Endothelial cell of umbilical vein (primary cell): ENCODE data around the gene INTS2. TPM values are rescaled to one million over a fixed set of nuclear protein-coding genes. Genes with fewer than 3 reads are reported as not detected.
"Not testable (repeated sequence)": the region's sequence is repeated elsewhere in the genome, so short reads cannot be mapped to it uniquely, and the experiment has no call there.

Source experiments
- BruUV-seq: library from RNA; stranded (reverse); fragments of 400-500 nt; replicated peaks from 2 replicates; lab custom pipeline; 2021; lab: Mats Ljungman, UMichigan
- CTCF ChIA-PET: fragments of 300-600, 350-600 bp; sonication (Branson Sonifier 250); formaldehyde crosslinking; loops from one replicate; lab custom pipeline; 2021; ENCODE audit warnings: antibody characterized with exemption, inconsistent platforms; lab: Charles Lee
- POLR2A ChIA-PET: fragments of 300-600, 350-600 bp; sonication (Branson Sonifier 250); formaldehyde crosslinking; loops from one replicate; lab custom pipeline; 2021; ENCODE audit warnings: antibody characterized with exemption, inconsistent platforms; lab: Charles Lee
- DNase-seq: peaks from one replicate; pipeline ENCODE4 v3.0.0-alpha.2; 2011; ENCODE audit warnings: low read depth, low spot score
- FAIRE-seq: peaks from 2 replicates; lab custom pipeline; 2011; peaks lifted over from hg19 to GRCh38; lab: Jason Lieb, UNC
- H2AFZ ChIP-seq: 2 replicates; pipeline ENCODE4 v1.6.0; 2012; ENCODE audit warnings: low read depth, low read length, control low read depth, inconsistent platforms
- H3K27ac ChIP-seq: 2 replicates; pipeline ENCODE4 v1.5.1; 2011; ENCODE audit warnings: low read depth, mild to moderate bottlenecking, control low read depth, low read length, moderate library complexity; ENCODE audit not compliant: insufficient read depth
- H3K27me3 ChIP-seq, 2 experiments: 2 replicates each; pipeline versions ENCODE4 v1.6.0 to v1.6.1; 2011; ENCODE audit warnings: low read length in 2 of 2, mixed read lengths in 1 of 2; ENCODE audit not compliant: control insufficient read depth in 2 of 2, insufficient read depth in 2 of 2
- H3K36me3 ChIP-seq, 2 experiments: 2 replicates in 1 of 2; 3 replicates in 1 of 2; pipeline ENCODE4 v1.5.1; 2011; ENCODE audit warnings: low read length in 2 of 2, mild to moderate bottlenecking in 1 of 2, moderate library complexity in 1 of 2; ENCODE audit not compliant: control insufficient read depth in 2 of 2, insufficient read depth in 2 of 2; ENCODE audit errors: extremely low read depth in 1 of 2
- H3K4me1 ChIP-seq: 3 replicates; pipeline ENCODE4 v1.5.1; 2011; ENCODE audit warnings: mild to moderate bottlenecking, low read length; ENCODE audit not compliant: control insufficient read depth, insufficient read depth; ENCODE audit errors: extremely low read depth
- H3K4me2 ChIP-seq: 2 replicates; pipeline ENCODE4 v1.6.1; 2011; ENCODE audit warnings: low read length, control low read depth, mixed read lengths; ENCODE audit not compliant: insufficient read depth
- H3K4me3 ChIP-seq, 3 experiments: fragments of 200-600 bp in 1 of 3; sonication (generic), shearing (Covaris generic) in 1 of 3; replicated peaks in 1 of 3; 2 replicates each; pipeline ENCODE4 v1.5.1; 2011 to 2016; ENCODE audit warnings: control low read depth in 3 of 3, low read length in 3 of 3, mild to moderate bottlenecking in 2 of 3, inconsistent platforms in 1 of 3, low read depth in 1 of 3, moderate library complexity in 1 of 3; ENCODE audit not compliant: insufficient read depth in 1 of 3
- H3K79me2 ChIP-seq: 2 replicates; pipeline ENCODE4 v1.6.0; 2012; ENCODE audit warnings: low read length, inconsistent platforms; ENCODE audit not compliant: control insufficient read depth, insufficient read depth
- H3K9ac ChIP-seq: replicated peaks from 2 replicates; pipeline ENCODE3; 2011; ENCODE audit warnings: low read length, control low read depth; ENCODE audit not compliant: insufficient read depth; ENCODE audit errors: extremely low read depth
- H3K9me1 ChIP-seq: replicated peaks from 3 replicates; pipeline ENCODE4 v1.6.0; 2011; ENCODE audit warnings: mild to moderate bottlenecking, low read length; ENCODE audit not compliant: control insufficient read depth, insufficient read depth; ENCODE audit errors: extremely low read depth
- H3K9me3 ChIP-seq: replicated peaks from 2 replicates; pipeline ENCODE4 v1.5.1; 2012; ENCODE audit warnings: low read length, inconsistent platforms; ENCODE audit not compliant: control insufficient read depth, insufficient read depth
- H4K20me1 ChIP-seq: replicated peaks from 2 replicates; pipeline ENCODE3; 2011; ENCODE audit warnings: mild to moderate bottlenecking, low read length; ENCODE audit not compliant: control insufficient read depth, insufficient read depth; ENCODE audit errors: extremely low read depth
- EZH2 ChIP-seq: IDR thresholded peaks from 2 replicates; pipeline ENCODE4 v1.6.1; 2012; ENCODE audit warnings: borderline replicate concordance, low read depth, mild to moderate bottlenecking, moderate library complexity, low read length, inconsistent platforms; ENCODE audit not compliant: severe bottlenecking
- FOS ChIP-seq: IDR thresholded peaks from 2 replicates; pipeline ENCODE4 v1.6.1; 2011; ENCODE audit warnings: mild to moderate bottlenecking, low read length, moderate library complexity, borderline replicate concordance; ENCODE audit not compliant: insufficient read depth
- GATA2 ChIP-seq: IDR thresholded peaks from 2 replicates; pipeline ENCODE4 v1.7.0; 2011; ENCODE audit warnings: low read depth, mild to moderate bottlenecking, moderate library complexity, mixed read lengths, low read length; ENCODE audit not compliant: insufficient read length, insufficient read depth
- JUN ChIP-seq: IDR thresholded peaks from 2 replicates; pipeline ENCODE4 v1.6.1; 2011; ENCODE audit warnings: borderline replicate concordance, low read depth; ENCODE audit not compliant: insufficient read length, insufficient read depth
- MYC ChIP-seq: IDR thresholded peaks from one replicate; pipeline ENCODE4 v1.6.1; 2011; ENCODE audit warnings: mild to moderate bottlenecking, low read depth, low read length
- POLR2A ChIP-seq: IDR thresholded peaks from 2 replicates; pipeline ENCODE4 v1.6.1; 2012; ENCODE audit warnings: low read depth, mild to moderate bottlenecking, control low read depth, low read length
- POLR2AphosphoS5 ChIP-seq: IDR thresholded peaks from 2 replicates; pipeline ENCODE4 v1.6.1; 2012; ENCODE audit warnings: low read depth, mild to moderate bottlenecking, control low read depth, low read length, moderate library complexity; ENCODE audit not compliant: insufficient read depth
- dilution Hi-C: fragments of 300-500 bp; cut with MboI; formaldehyde crosslinking; loops from one replicate; pipeline ENCODE4 v1.15.0; 2019; ENCODE audit warnings: low sequenced_read_pairs; ENCODE audit not compliant: extremely low pct_ligation_motif_present
- intact Hi-C: fragments of 100-400 bp; cut with micrococcal nuclease; formaldehyde crosslinking; loops from one replicate; pipeline ENCODE4 v1.10.0; 2022
- polyA plus RNA-seq, 4 experiments: library from polyadenylated mRNA; depleted of rRNA in 3 of 4; stranded (reverse) in 3 of 4; unstranded in 1 of 4; fragments of >200 nt; gene quantifications; 2 replicates each; pipeline versions ENCODE4 v1.2.1 to v1.2.3, GENCODE V29; 2011 to 2012; ENCODE audit warnings: missing spikeins in 1 of 4
- total RNA-seq: library from RNA; stranded (reverse); gene quantifications from 2 replicates; pipeline ENCODE4 v1.2.3, GENCODE V29; 2021
- TF ChIP-seq, protein P1 (sequence below), 2 donors: IDR thresholded peaks; 1 replicate in 1 of 2; 2 replicates in 1 of 2; pipeline ENCODE4 v1.5.1; 2011; ENCODE audit warnings: low read length in 2 of 2, mild to moderate bottlenecking in 2 of 2, moderate library complexity in 2 of 2, control low read depth in 1 of 2, inconsistent platforms in 1 of 2, low read depth in 1 of 2; ENCODE audit not compliant: insufficient read depth in 1 of 2; ENCODE audit errors: extremely low read depth in 1 of 2
- TF ChIP-seq, protein P2 (sequence below): IDR thresholded peaks from 2 replicates; pipeline ENCODE4 v1.6.1; 2011; ENCODE audit not compliant: insufficient read depth, insufficient read length

The INTS2 gene
- total and polyA plus RNA-seq, 2 donors (not counting 3 experiments of a cell fraction or from before 2014, with no cell fraction given), result 6.2 to 13.4 TPM

GRCh38 chr17:61885865-61886264 lies 41.9 kb downstream of the INTS2 start:
- H3K4me1 ChIP-seq, H3K27me3 ChIP-seq, H3K9me1 ChIP-seq, BruUV-seq, POLR2A ChIA-PET, intact Hi-C loops, DNase-seq, H3K27ac ChIP-seq, H3K79me2 ChIP-seq, H3K4me2 ChIP-seq, H3K9me3 ChIP-seq, dilution Hi-C loops, H2AFZ ChIP-seq, H3K9ac ChIP-seq, H3K4me3 ChIP-seq, FAIRE-seq, H3K36me3 ChIP-seq, H4K20me1 ChIP-seq: not testable (repeated sequence)
- CTCF ChIA-PET, result interaction anchor here (1.0 to 1.5 kb wide), 2 partner anchors 13 to 46 kb away, joined by 3 read pairs; no protein-coding TSS in a partner anchor

DNA sequence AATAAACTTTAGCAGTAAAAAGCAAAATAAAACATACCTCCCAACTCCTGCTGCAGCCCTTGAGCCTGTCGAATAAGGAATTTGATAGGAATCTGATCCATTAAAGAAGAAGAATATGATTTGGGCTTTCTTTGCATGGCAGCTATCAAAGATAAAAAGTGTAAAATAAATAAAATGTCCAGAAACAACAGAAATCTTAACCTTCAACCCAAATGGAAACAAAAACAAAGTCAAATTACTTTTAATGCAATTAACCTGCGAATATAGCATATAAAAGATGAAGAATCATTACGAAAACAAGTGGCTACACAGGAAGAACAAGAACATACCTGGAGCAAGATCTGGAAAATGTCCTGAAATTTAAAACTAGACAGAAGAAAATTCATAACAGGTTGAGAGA lies 42.9 kb downstream of the INTS2 start:
- Histone ChIP-seq H3K36me3 (no peaks in the 10 kb centered on the region), H3K4me3 (no peak overlapping the region), H3K27me3 (no peaks in the 10 kb centered on the region), H3K9ac (no peak overlapping the region), H3K4me1 (no peaks in the 10 kb centered on the region), H4K20me1 (no peaks in the 10 kb centered on the region), H3K4me2 (no peak overlapping the region), H3K9me3 (no peaks in the 10 kb centered on the region), H3K9me1 (no peaks in the 10 kb centered on the region), H3K27ac (no peak overlapping the region), H2AFZ (no peak overlapping the region), H3K79me2 (no peaks in the 10 kb centered on the region)
- DNase-seq (no peak), FAIRE-seq (no peak)
- ChIA-PET POLR2A (no interaction called here), CTCF (interaction anchor here (1.0 to 1.5 kb wide), 2 partner anchors 14 to 45 kb away, joined by 3 read pairs; no protein-coding TSS in a partner anchor)
- dilution Hi-C loops, result no loop called here
- TF ChIP-seq POLR2AphosphoS5, result no peak
- TF ChIP-seq EZH2, result no peak
- TF ChIP-seq JUN, result no peak
- no peak for TF ChIP-seq POLR2A
- TF ChIP-seq FOS, result no peak
- TF ChIP-seq GATA2, result no peak
- TF ChIP-seq, protein P1, sequence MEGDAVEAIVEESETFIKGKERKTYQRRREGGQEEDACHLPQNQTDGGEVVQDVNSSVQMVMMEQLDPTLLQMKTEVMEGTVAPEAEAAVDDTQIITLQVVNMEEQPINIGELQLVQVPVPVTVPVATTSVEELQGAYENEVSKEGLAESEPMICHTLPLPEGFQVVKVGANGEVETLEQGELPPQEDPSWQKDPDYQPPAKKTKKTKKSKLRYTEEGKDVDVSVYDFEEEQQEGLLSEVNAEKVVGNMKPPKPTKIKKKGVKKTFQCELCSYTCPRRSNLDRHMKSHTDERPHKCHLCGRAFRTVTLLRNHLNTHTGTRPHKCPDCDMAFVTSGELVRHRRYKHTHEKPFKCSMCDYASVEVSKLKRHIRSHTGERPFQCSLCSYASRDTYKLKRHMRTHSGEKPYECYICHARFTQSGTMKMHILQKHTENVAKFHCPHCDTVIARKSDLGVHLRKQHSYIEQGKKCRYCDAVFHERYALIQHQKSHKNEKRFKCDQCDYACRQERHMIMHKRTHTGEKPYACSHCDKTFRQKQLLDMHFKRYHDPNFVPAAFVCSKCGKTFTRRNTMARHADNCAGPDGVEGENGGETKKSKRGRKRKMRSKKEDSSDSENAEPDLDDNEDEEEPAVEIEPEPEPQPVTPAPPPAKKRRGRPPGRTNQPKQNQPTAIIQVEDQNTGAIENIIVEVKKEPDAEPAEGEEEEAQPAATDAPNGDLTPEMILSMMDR (IDR thresholded peaks at IDR 0.05; ENCODE audit: extremely low read depth in 1 of 2, insufficient read depth in 1 of 2, low read depth in 1 of 2, low read length in 2 of 2), result no peak
- TF ChIP-seq, protein P2, sequence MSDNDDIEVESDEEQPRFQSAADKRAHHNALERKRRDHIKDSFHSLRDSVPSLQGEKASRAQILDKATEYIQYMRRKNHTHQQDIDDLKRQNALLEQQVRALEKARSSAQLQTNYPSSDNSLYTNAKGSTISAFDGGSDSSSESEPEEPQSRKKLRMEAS, result no peak
- TF ChIP-seq MYC, result no peak
- BruUV-seq, result no TSS peak
- intact Hi-C loops, result no loop called here
